ENCODE results near the gene CST4.

Gene CST4

DNA sequence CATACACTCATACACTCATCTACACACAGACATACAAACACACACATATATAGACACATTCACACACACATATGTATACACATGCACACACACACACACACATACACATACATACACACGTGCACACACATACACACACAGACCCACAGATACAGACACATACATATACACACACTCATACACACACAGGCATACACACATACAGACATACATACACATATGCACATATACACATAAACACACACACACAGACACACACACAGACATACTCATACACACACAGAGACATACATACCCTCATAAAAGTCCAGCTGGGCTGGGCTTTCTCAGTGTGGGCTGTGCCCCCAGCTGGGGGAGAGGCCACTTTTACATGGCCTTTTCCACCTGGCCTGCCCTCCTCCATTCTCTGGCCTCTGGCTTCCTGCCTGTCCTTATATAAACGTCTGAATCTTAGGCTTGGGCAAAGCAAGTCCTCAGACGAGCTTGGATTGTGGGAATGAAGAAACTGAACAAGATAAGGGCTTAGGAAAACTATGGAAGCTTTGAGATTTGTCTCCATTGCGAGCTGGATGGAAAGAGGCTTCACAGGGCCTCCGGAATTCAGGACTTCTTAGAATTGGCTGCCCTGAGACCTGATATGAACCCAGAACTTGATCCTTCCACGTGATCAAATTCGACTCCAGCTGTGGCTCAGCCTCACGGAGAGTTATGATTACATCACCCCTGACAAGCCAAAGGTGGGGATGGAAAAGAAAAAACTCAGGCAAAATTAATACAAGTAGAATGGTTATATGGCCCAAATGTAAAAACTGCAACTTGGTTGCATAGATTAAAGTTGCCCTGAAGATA lies 28.6 kb downstream of the CST4 start:
- TF ChIP-seq, protein P1, sequence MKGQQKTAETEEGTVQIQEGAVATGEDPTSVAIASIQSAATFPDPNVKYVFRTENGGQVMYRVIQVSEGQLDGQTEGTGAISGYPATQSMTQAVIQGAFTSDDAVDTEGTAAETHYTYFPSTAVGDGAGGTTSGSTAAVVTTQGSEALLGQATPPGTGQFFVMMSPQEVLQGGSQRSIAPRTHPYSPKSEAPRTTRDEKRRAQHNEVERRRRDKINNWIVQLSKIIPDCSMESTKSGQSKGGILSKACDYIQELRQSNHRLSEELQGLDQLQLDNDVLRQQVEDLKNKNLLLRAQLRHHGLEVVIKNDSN (IDR thresholded peaks at IDR 0.05): peak; percentile 44; the same call in 1 of the 2 replicates
- no peak for TF ChIP-seq TAF1 (IDR thresholded peaks at IDR 0.05; ENCODE audit: low read depth)

DNA sequence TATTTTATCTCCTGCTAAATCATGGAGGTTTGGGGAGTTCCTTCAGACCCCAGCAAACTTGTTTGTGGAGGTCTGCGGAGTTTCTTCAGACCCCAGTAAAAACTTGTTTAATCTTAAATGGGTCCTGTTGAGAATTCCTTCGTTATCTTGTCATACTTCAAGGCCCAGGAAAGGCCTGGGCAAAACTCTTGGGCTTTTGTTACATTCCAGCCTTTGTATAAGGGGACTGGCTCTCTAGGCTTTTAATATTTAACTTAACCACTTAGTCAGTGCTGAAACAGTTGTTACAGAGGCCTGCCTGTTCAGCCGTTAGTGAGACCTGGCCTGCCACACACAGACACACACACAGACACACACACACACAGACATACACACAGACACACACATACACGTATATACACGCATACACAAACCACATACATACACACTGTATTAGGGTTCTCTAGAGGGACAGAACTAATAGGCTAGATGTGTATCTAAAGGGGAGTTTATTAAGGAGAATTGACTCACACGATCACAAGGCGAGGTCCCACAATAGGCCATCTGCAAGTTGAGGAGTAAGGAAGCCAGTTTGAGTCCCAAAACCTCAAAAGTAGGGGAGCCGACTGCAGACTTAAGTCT lies 29.7 kb downstream of the CST4 start:
- TF ChIP-seq, protein P2, sequence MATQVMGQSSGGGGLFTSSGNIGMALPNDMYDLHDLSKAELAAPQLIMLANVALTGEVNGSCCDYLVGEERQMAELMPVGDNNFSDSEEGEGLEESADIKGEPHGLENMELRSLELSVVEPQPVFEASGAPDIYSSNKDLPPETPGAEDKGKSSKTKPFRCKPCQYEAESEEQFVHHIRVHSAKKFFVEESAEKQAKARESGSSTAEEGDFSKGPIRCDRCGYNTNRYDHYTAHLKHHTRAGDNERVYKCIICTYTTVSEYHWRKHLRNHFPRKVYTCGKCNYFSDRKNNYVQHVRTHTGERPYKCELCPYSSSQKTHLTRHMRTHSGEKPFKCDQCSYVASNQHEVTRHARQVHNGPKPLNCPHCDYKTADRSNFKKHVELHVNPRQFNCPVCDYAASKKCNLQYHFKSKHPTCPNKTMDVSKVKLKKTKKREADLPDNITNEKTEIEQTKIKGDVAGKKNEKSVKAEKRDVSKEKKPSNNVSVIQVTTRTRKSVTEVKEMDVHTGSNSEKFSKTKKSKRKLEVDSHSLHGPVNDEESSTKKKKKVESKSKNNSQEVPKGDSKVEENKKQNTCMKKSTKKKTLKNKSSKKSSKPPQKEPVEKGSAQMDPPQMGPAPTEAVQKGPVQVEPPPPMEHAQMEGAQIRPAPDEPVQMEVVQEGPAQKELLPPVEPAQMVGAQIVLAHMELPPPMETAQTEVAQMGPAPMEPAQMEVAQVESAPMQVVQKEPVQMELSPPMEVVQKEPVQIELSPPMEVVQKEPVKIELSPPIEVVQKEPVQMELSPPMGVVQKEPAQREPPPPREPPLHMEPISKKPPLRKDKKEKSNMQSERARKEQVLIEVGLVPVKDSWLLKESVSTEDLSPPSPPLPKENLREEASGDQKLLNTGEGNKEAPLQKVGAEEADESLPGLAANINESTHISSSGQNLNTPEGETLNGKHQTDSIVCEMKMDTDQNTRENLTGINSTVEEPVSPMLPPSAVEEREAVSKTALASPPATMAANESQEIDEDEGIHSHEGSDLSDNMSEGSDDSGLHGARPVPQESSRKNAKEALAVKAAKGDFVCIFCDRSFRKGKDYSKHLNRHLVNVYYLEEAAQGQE (IDR thresholded peaks at IDR 0.05; ENCODE audit: low read depth): no peak
- no peak for TF ChIP-seq EGR1 (IDR thresholded peaks at IDR 0.05)
- no peak for TF ChIP-seq CEBPB (IDR thresholded peaks at IDR 0.05)
- no peak for TF ChIP-seq TEAD4 (IDR thresholded peaks at IDR 0.05)
- TF ChIP-seq TCF12 (IDR thresholded peaks at IDR 0.05; ENCODE audit: low read depth): no peak
- no peak for TF ChIP-seq EP300 (IDR thresholded peaks at IDR 0.05; ENCODE audit: borderline replicate concordance)
- TF ChIP-seq YY1 (IDR thresholded peaks at IDR 0.05; ENCODE audit: low read depth): no peak

DNA sequence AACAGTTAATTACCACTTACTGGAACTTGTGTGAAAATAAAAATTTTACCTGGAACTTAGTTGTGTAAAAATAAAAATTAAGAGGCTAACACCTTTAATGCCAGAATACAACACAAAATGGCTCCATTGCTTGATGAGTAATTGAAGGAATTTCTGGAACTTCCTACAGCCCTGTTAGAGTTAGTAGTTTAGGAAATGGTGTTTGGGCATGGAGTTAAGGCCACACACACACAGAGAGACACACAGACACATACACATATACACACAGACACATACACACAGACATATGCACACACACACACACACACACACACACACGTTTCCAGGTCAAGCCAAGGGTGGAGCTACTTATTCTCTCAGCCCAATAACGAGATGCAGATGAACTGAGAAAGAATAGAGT lies 30.5 kb downstream of the CST4 start:
- TF ChIP-seq CEBPB (IDR thresholded peaks at IDR 0.05): no peak
- TF ChIP-seq CREB1 (IDR thresholded peaks at IDR 0.05; ENCODE audit: low read depth): no peak
- no peak for TF ChIP-seq TCF12 (IDR thresholded peaks at IDR 0.05; ENCODE audit: low read depth)
- no peak for TF ChIP-seq EGR1 (IDR thresholded peaks at IDR 0.05)
- TF ChIP-seq FOXM1 (IDR thresholded peaks at IDR 0.05; ENCODE audit: borderline replicate concordance, low read depth): no peak
- TF ChIP-seq ZBTB7A (IDR thresholded peaks at IDR 0.05; ENCODE audit: low read depth): no peak
- TF ChIP-seq TAF1 (IDR thresholded peaks at IDR 0.05; ENCODE audit: low read depth): no peak
- TF ChIP-seq, protein P2 (IDR thresholded peaks at IDR 0.05; ENCODE audit: low read depth): no peak
- no peak for TF ChIP-seq EP300 (IDR thresholded peaks at IDR 0.05; ENCODE audit: borderline replicate concordance)
- TF ChIP-seq NFIC (IDR thresholded peaks at IDR 0.05): no peak
- no peak for TF ChIP-seq RAD21 (IDR thresholded peaks at IDR 0.05; ENCODE audit: low read depth)
- no peak for TF ChIP-seq TEAD4 (IDR thresholded peaks at IDR 0.05)
- no peak for TF ChIP-seq YY1 (IDR thresholded peaks at IDR 0.05; ENCODE audit: low read depth)
- TF ChIP-seq, protein P1 (IDR thresholded peaks at IDR 0.05): no peak
- TF ChIP-seq, protein P3, sequence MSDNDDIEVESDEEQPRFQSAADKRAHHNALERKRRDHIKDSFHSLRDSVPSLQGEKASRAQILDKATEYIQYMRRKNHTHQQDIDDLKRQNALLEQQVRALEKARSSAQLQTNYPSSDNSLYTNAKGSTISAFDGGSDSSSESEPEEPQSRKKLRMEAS (IDR thresholded peaks at IDR 0.05): no peak

DNA sequence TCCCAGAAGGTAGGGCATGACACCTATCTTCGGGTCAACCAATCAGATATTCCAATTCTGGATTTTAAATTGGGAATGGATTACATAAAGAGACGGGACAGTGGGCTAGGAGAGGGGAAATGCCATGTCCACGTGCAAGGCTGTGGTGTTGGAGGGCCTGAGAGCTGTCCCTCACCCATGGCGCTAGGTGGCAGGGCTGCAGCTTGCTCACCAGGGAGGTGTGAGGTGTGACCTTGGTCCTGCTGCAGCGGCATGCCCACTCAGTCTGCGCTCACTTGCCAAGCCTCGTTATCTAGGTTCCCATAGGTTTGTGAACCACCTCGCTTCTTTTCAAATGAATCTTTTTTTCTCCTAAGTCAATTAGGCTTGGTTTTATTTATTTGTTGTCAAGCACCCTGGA lies 31.6 kb downstream of the CST4 start:
- TF ChIP-seq EP300 (IDR thresholded peaks at IDR 0.05; ENCODE audit: borderline replicate concordance): no peak
- no peak for TF ChIP-seq RAD21 (IDR thresholded peaks at IDR 0.05; ENCODE audit: low read depth)
- TF ChIP-seq, protein P1 (IDR thresholded peaks at IDR 0.05): no peak
- TF ChIP-seq TCF12 (IDR thresholded peaks at IDR 0.05; ENCODE audit: low read depth): no peak
- no peak for TF ChIP-seq TEAD4 (IDR thresholded peaks at IDR 0.05)
- TF ChIP-seq ZBTB7A (IDR thresholded peaks at IDR 0.05; ENCODE audit: low read depth): no peak
- no peak for TF ChIP-seq YY1 (IDR thresholded peaks at IDR 0.05; ENCODE audit: low read depth)
- no peak for TF ChIP-seq EGR1 (IDR thresholded peaks at IDR 0.05)
- TF ChIP-seq CEBPB (IDR thresholded peaks at IDR 0.05): no peak
- TF ChIP-seq, protein P2 (IDR thresholded peaks at IDR 0.05; ENCODE audit: low read depth): no peak
